Right forelimb (tissue), 1 donor: ENCODE measurements around the gene MARCKS.

ENCODE experiments used
- DNase-seq: peaks from one replicate; pipeline ENCODE4 v3.0.0-alpha.2; 2018

The MARCKS gene

GRCh38 chr6:113856625-113857555 is at the start of gene MARCKS:
TSS of gene MARCKS (plus strand) at chr6:113857345. CDS start at chr6:113857746, 401 bp downstream.
- DNase-seq = peak; percentile 92

GRCh38 chr6:113809826-113810225 is 47.3 kb upstream of the MARCKS start:
- DNase-seq = no peak

GRCh38 chr6:113813142-113813541 is 44.0 kb upstream of the MARCKS start:
- DNase-seq = no peak

- no peak for DNase-seq
These were observed 38.6 kb upstream of the MARCKS start for GRCh38 chr6:113818578-113818977.

- DNase-seq = no peak
These were observed 37.8 kb upstream of the MARCKS start for GRCh38 chr6:113819169-113819830.

- no peak for DNase-seq
These were observed 36.4 kb upstream of the MARCKS start for GRCh38 chr6:113820761-113821160.

- DNase-seq = no peak
These were observed 35.7 kb upstream of the MARCKS start for GRCh38 chr6:113821445-113821844.

GRCh38 chr6:113823916-113824315 is 33.2 kb upstream of the MARCKS start:
- DNase-seq = no peak

GRCh38 chr6:113824411-113824810 is 32.7 kb upstream of the MARCKS start:
- DNase-seq = no peak

GRCh38 chr6:113824866-113825265 is 32.3 kb upstream of the MARCKS start:
- no peak for DNase-seq

GRCh38 chr6:113825781-113826180 is 31.4 kb upstream of the MARCKS start:
- DNase-seq = peak; percentile 88

- no peak for DNase-seq
These were observed 28.0 kb upstream of the MARCKS start for GRCh38 chr6:113828984-113829695.

GRCh38 chr6:113829696-113830045 is 27.5 kb upstream of the MARCKS start:
- no peak for DNase-seq

GRCh38 chr6:113830140-113830539 is 27.0 kb upstream of the MARCKS start:
- no peak for DNase-seq

GRCh38 chr6:113833537-113833936 is 23.6 kb upstream of the MARCKS start:
- DNase-seq = no peak

GRCh38 chr6:113837170-113837569 is 20.0 kb upstream of the MARCKS start:
- DNase-seq = no peak

- DNase-seq = no peak
These were observed 15.0 kb upstream of the MARCKS start for GRCh38 chr6:113842165-113842564.

GRCh38 chr6:113843500-113844073 is 13.6 kb upstream of the MARCKS start:
- no peak for DNase-seq

- no peak for DNase-seq
These were observed 10.6 kb upstream of the MARCKS start for GRCh38 chr6:113846577-113846976.

GRCh38 chr6:113847447-113847846 is 9.7 kb upstream of the MARCKS start:
- DNase-seq = no peak

- DNase-seq = no peak
These were observed 8.9 kb upstream of the MARCKS start for GRCh38 chr6:113848280-113848679.

- DNase-seq = no peak
These were observed 8.3 kb upstream of the MARCKS start for GRCh38 chr6:113848811-113849210.

- DNase-seq = no peak
These were observed 3.9 kb upstream of the MARCKS start for GRCh38 chr6:113853252-113853651.
